Neural progenitor cell (in vitro differentiated cells): ENCODE results near the gene GLIPR2. TPM values are rescaled to one million over a fixed set of nuclear protein-coding genes. Genes with fewer than 3 reads are reported as not detected.
"Not testable (repeated sequence)": the region's sequence is repeated elsewhere in the genome, so short reads cannot be mapped to it uniquely, and the experiment has no call there.

Experiments
- DNase-seq: peaks from one replicate; pipeline ENCODE4 v3.0.0-alpha.2; 2016; ENCODE audit warnings: low spot score
- H2AFZ ChIP-seq: fragments of 200-600 bp; sonication (generic); replicated peaks from 2 replicates; pipeline ENCODE4 v1.6.1; 2016; ENCODE audit warnings: antibody characterized with exemption
- H3F3A ChIP-seq: fragments of 200-600 bp; sonication (generic); 2 replicates; pipeline ENCODE4 v1.6.1; 2016; ENCODE audit warnings: antibody characterized with exemption, low read depth
- H3K27ac ChIP-seq: fragments of 200-600 bp; sonication (generic); 2 replicates; pipeline ENCODE4 v1.5.1; 2016; ENCODE audit warnings: mild to moderate bottlenecking
- H3K27me3 ChIP-seq: fragments of 200-600 bp; sonication (generic); 2 replicates; pipeline ENCODE4 v1.6.1; 2016; ENCODE audit warnings: mild to moderate bottlenecking, moderate library complexity
- H3K36me3 ChIP-seq: fragments of 200-600 bp; sonication (generic); 2 replicates; pipeline ENCODE4 v1.5.1; 2016
- H3K4me1 ChIP-seq: fragments of 200-600 bp; sonication (generic); 2 replicates; pipeline ENCODE4 v1.6.1; 2016; ENCODE audit warnings: mixed run types
- H3K4me2 ChIP-seq: fragments of 200-600 bp; sonication (generic); 2 replicates; pipeline ENCODE4 v1.6.1; 2016
- H3K4me3 ChIP-seq: fragments of 200-600 bp; sonication (generic); 2 replicates; pipeline ENCODE4 v1.5.1; 2016
- H3K79me2 ChIP-seq: fragments of 200-600 bp; sonication (generic); 2 replicates; pipeline ENCODE4 v1.6.1; 2016; ENCODE audit warnings: low read depth
- H3K9ac ChIP-seq: fragments of 200-600 bp; sonication (generic); 2 replicates; pipeline ENCODE4 v1.6.1; 2016
- H3K9me3 ChIP-seq: fragments of 200-600 bp; sonication (generic); 2 replicates; pipeline ENCODE4 v1.5.1; 2016; ENCODE audit warnings: low read depth
- H4K20me1 ChIP-seq: fragments of 200-600 bp; sonication (generic); 2 replicates; pipeline ENCODE4 v1.6.1; 2016; ENCODE audit warnings: low read depth
- H3K27ac Mint-ChIP-seq: 3 replicates; pipeline ENCODE4 v1.8.0; 2021; ENCODE audit warnings: mixed read lengths
- H3K27me3 Mint-ChIP-seq: 2 replicates; pipeline ENCODE4 v1.8.0; 2022; ENCODE audit warnings: low read depth, mild to moderate bottlenecking, inconsistent platforms, moderate library complexity, mixed read lengths; ENCODE audit not compliant: insufficient read depth
- H3K36me3 Mint-ChIP-seq: 3 replicates; pipeline ENCODE4 v1.8.0; 2021; ENCODE audit warnings: mixed read lengths
- H3K4me1 Mint-ChIP-seq: 3 replicates; pipeline ENCODE4 v1.8.0; 2021; ENCODE audit warnings: mixed read lengths
- H3K4me3 Mint-ChIP-seq: 3 replicates; pipeline ENCODE4 v1.8.0; 2021; ENCODE audit warnings: mild to moderate bottlenecking, moderate library complexity, mixed read lengths
- H3K9me3 Mint-ChIP-seq: 3 replicates; pipeline ENCODE4 v1.8.0; 2020; ENCODE audit warnings: mixed read lengths
- EZH2 ChIP-seq: fragments of 200-600 bp; sonication (generic); IDR thresholded peaks from 2 replicates; pipeline ENCODE4 v1.6.1; 2017; ENCODE audit warnings: antibody characterized with exemption, mild to moderate bottlenecking, moderate library complexity
- EZH2phosphoT487 ChIP-seq: fragments of 200-600 bp; sonication (generic); IDR thresholded peaks from 2 replicates; pipeline ENCODE4 v1.6.1; 2017; ENCODE audit warnings: antibody characterized with exemption
- total RNA-seq: library from RNA; depleted of rRNA; stranded (reverse); fragments of >200 nt; gene quantifications from 2 replicates; pipeline ENCODE4 v1.2.3, GENCODE V29; 2015; ENCODE audit warnings: low replicate concordance
- TF ChIP-seq, protein P1 (sequence below): fragments of 200-600 bp; sonication (generic); IDR thresholded peaks from 2 replicates; pipeline ENCODE4 v1.5.1; 2017; ENCODE audit warnings: antibody characterized with exemption, mild to moderate bottlenecking

The GLIPR2 gene, protein sequence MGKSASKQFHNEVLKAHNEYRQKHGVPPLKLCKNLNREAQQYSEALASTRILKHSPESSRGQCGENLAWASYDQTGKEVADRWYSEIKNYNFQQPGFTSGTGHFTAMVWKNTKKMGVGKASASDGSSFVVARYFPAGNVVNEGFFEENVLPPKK
- 12.4 and 17.4 TPM in 2 replicates for total RNA-seq

DNA sequence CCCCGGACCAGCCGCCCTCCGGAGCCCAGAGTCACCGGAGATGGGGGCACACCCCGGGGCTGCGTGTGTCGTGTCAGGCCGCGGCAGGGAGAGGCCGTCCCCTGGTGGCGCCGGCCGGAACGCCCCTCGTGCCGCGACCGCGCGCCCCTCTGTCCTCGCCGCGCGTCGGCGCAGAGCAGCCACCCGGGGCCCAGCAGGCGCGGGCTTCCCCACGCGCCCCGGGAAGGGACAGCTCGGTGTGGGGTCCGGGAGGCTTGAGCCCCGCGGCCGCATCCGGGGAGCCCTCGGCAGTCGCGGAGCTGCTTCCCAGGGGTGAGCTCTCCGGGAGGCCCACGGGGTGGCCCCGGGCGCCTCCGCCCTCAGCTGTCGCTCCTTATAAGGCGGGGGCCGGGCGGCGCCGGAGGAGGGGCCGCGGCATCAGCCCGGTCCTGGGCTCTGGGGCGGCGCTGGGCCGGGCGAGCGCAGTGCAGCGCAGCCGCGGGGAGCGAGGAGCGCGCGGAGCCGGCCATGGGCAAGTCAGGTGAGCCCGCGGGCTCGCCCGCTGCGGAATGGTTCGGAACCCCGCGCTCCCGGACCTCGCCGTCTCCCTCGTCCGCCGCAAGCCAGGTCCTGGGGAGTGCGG, at the start of gene GLIPR2:
Gene GLIPR2 (plus strand): TSS at position 462 of the 622 bp plus-strand sequence. CDS start 46 bp downstream, at position 508.
- no peaks in the 10 kb centered on the region for H3K36me3 ChIP-seq
- H3K4me2 ChIP-seq = peak within 1 kb of the TSS; percentile 94
- Mint-ChIP-seq H3K27me3 (peaks cover 47% of the 10 kb centered on the region), H3K27ac (peak within 1 kb of the TSS; percentile 48), H3K36me3 (no peaks in the 10 kb centered on the region), H3K4me1 (peaks cover 11% of the 10 kb centered on the region), H3K9me3 (peaks cover 3% of the 10 kb centered on the region), H3K4me3 (peak within 1 kb of the TSS; percentile 89)
- no peaks in the 10 kb centered on the region for H3K79me2 ChIP-seq
- peaks cover 58% of the 10 kb centered on the region for H3K27me3 ChIP-seq
- TF ChIP-seq, protein P1, sequence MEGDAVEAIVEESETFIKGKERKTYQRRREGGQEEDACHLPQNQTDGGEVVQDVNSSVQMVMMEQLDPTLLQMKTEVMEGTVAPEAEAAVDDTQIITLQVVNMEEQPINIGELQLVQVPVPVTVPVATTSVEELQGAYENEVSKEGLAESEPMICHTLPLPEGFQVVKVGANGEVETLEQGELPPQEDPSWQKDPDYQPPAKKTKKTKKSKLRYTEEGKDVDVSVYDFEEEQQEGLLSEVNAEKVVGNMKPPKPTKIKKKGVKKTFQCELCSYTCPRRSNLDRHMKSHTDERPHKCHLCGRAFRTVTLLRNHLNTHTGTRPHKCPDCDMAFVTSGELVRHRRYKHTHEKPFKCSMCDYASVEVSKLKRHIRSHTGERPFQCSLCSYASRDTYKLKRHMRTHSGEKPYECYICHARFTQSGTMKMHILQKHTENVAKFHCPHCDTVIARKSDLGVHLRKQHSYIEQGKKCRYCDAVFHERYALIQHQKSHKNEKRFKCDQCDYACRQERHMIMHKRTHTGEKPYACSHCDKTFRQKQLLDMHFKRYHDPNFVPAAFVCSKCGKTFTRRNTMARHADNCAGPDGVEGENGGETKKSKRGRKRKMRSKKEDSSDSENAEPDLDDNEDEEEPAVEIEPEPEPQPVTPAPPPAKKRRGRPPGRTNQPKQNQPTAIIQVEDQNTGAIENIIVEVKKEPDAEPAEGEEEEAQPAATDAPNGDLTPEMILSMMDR = peak; percentile 39
- TF ChIP-seq EZH2phosphoT487 = no peak
- H3K9ac ChIP-seq = no peak within 1 kb of the TSS
- peaks cover 15% of the 10 kb centered on the region for H3K4me1 ChIP-seq
- DNase-seq = peak; percentile 80
- peak within 1 kb of the TSS; percentile 84 for H3K4me3 ChIP-seq
- peak within 1 kb of the TSS; percentile 83 for H2AFZ ChIP-seq
- H3K9me3 ChIP-seq = no peaks in the 10 kb centered on the region
- H3K27ac ChIP-seq = no peak within 1 kb of the TSS
- H3F3A ChIP-seq = peaks cover 9% of the 10 kb centered on the region
- H4K20me1 ChIP-seq = no peaks in the 10 kb centered on the region

DNA sequence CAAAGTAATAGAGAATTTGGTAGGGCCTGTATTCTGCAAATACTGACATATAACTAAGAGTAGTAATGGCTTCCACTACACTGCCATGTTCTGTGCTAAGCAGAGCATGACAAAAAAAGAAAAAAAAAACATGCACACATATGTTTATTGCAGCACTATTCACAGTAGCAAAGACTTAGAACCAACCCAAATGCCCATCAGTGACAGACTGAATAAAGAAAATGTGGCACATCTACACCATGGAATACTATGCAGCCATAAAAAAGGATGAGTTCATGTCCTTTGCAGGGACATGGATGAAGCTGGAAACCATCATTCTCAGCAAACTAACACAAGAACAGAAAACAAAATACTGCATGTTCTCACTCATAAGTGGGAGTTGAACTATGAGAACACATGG, 49.5 kb upstream of the GLIPR2 start:
- not testable (repeated sequence) for H3K4me1 Mint-ChIP-seq, H3K4me3 ChIP-seq, DNase-seq, H3K27me3 Mint-ChIP-seq, H3K9me3 Mint-ChIP-seq, H3K9me3 ChIP-seq, H3K27ac ChIP-seq, H3K4me3 Mint-ChIP-seq, H3K4me2 ChIP-seq, H2AFZ ChIP-seq, H3K36me3 ChIP-seq, H3K27ac Mint-ChIP-seq, H3F3A ChIP-seq, H3K27me3 ChIP-seq, H3K4me1 ChIP-seq, H3K9ac ChIP-seq, H3K79me2 ChIP-seq, H4K20me1 ChIP-seq
- H3K36me3 Mint-ChIP-seq = peaks cover 26% of the 10 kb centered on the region

GRCh38 chr9:36088020-36088419, 48.5 kb upstream of the GLIPR2 start:
- Mint-ChIP-seq H3K9me3 (peaks cover 5% of the 10 kb centered on the region), H3K27me3 (peaks cover 2% of the 10 kb centered on the region), H3K4me1 (no peaks in the 10 kb centered on the region), H3K27ac (no peak overlapping the region), H3K4me3 (no peak overlapping the region), H3K36me3 (peaks cover 26% of the 10 kb centered on the region)
- Histone ChIP-seq H3K27ac (no peak overlapping the region), H3K4me1 (no peaks in the 10 kb centered on the region), H3K9me3 (no peaks in the 10 kb centered on the region), H4K20me1 (no peaks in the 10 kb centered on the region), H2AFZ (no peak overlapping the region), H3K4me2 (no peak overlapping the region), H3F3A (peaks cover 9% of the 10 kb centered on the region), H3K79me2 (no peaks in the 10 kb centered on the region), H3K4me3 (no peak overlapping the region), H3K36me3 (peaks cover 5% of the 10 kb centered on the region), H3K9ac (no peak overlapping the region), H3K27me3 (no peaks in the 10 kb centered on the region)
- no peak for DNase-seq
- TF ChIP-seq, protein P1 = no peak
- no peak for TF ChIP-seq EZH2phosphoT487
- no peak for TF ChIP-seq EZH2
